ENCODE results near the gene PIK3R5. TPM values are rescaled to one million over a fixed set of nuclear protein-coding genes. Genes with fewer than 3 reads are reported as not detected.

Gene PIK3R5
- total and polyA plus RNA-seq, 2 donors from 2014 or later = 0.45 to 19.1 TPM

GRCh38 chr17:8947201-8947600, 18.3 kb downstream of the PIK3R5 start:
- H3K9ac ChIP-seq (ENCODE audit: low read length in 3 of 3) = no peak overlapping the region
- no peak for TF ChIP-seq CTCF (IDR thresholded peaks at IDR 0.05; ENCODE audit: borderline replicate concordance, extremely low read depth, insufficient read depth)
- no peak for DNase-seq
- H3K4me3 ChIP-seq (ENCODE audit: low read length in 3 of 3) = no peak overlapping the region
- H3K36me3 ChIP-seq (ENCODE audit: control insufficient read depth in 2 of 3, insufficient read depth in 3 of 3, low read length in 3 of 3) = no peaks in the 10 kb centered on the region
- FAIRE-seq = no peak
- H3K4me1 ChIP-seq (ENCODE audit: control insufficient read depth in 2 of 3, insufficient read depth in 2 of 3, low read depth in 1 of 3, low read length in 3 of 3) = no peaks in the 10 kb centered on the region
- intact Hi-C loops (cut with DNase I) = no loop called here
- H3K27ac ChIP-seq (ENCODE audit: low read depth in 2 of 2, low read length in 2 of 2) = no peak overlapping the region
- H3K9me3 ChIP-seq (ENCODE audit: control insufficient read depth in 2 of 3, insufficient read depth in 1 of 3, low read length in 3 of 3) = peaks cover 0 to 5% (median 0%) of the 10 kb centered on the region in 3 donors
- no peaks in the 10 kb centered on the region for H3K27me3 ChIP-seq (ENCODE audit: control insufficient read depth, insufficient read depth, low read length)

GRCh38 chr17:8946476-8946875, 19.0 kb downstream of the PIK3R5 start:
- DNase-seq (no peak), FAIRE-seq (no peak)
- TF ChIP-seq CTCF (IDR thresholded peaks at IDR 0.05; ENCODE audit: borderline replicate concordance, extremely low read depth, insufficient read depth) = no peak
- Histone ChIP-seq H3K4me1 (ENCODE audit: control insufficient read depth in 2 of 3, insufficient read depth in 2 of 3, low read depth in 1 of 3, low read length in 3 of 3) (no peaks in the 10 kb centered on the region), H3K27me3 (ENCODE audit: control insufficient read depth, insufficient read depth, low read length) (no peaks in the 10 kb centered on the region), H3K9ac (ENCODE audit: low read length in 3 of 3) (no peak overlapping the region), H3K36me3 (ENCODE audit: control insufficient read depth in 2 of 3, insufficient read depth in 3 of 3, low read length in 3 of 3) (no peaks in the 10 kb centered on the region), H3K27ac (ENCODE audit: low read depth in 2 of 2, low read length in 2 of 2) (no peak overlapping the region), H3K9me3 (ENCODE audit: control insufficient read depth in 2 of 3, insufficient read depth in 1 of 3, low read length in 3 of 3) (peaks cover 0 to 5% (median 0%) of the 10 kb centered on the region in 3 donors), H3K4me3 (ENCODE audit: low read length in 3 of 3) (no peak overlapping the region)
- intact Hi-C loops (cut with DNase I) = no loop called here

- H3K4me1 ChIP-seq (ENCODE audit: control insufficient read depth in 2 of 3, insufficient read depth in 2 of 3, low read depth in 1 of 3, low read length in 3 of 3) = no peaks in the 10 kb centered on the region
- H3K9ac ChIP-seq (ENCODE audit: low read length in 3 of 3) = no peak overlapping the region
- H3K36me3 ChIP-seq (ENCODE audit: control insufficient read depth in 2 of 3, insufficient read depth in 3 of 3, low read length in 3 of 3) = no peaks in the 10 kb centered on the region
- H3K27me3 ChIP-seq (ENCODE audit: control insufficient read depth, insufficient read depth, low read length) = no peaks in the 10 kb centered on the region
- no peak for TF ChIP-seq CTCF (IDR thresholded peaks at IDR 0.05; ENCODE audit: borderline replicate concordance, extremely low read depth, insufficient read depth)
- intact Hi-C loops (cut with DNase I) = no loop called here
- peaks cover 0 to 5% (median 0%) of the 10 kb centered on the region in 3 donors for H3K9me3 ChIP-seq (ENCODE audit: control insufficient read depth in 2 of 3, insufficient read depth in 1 of 3, low read length in 3 of 3)
- FAIRE-seq (no peak), DNase-seq (no peak)
- no peak overlapping the region for H3K4me3 ChIP-seq (ENCODE audit: low read length in 3 of 3)
- H3K27ac ChIP-seq (ENCODE audit: low read depth in 2 of 2, low read length in 2 of 2) = no peak overlapping the region
These were observed 19.4 kb downstream of the PIK3R5 start for GRCh38 chr17:8946071-8946470.

- H3K9ac ChIP-seq (ENCODE audit: low read length in 3 of 3) = no peak overlapping the region
- no peak for DNase-seq
- H3K4me1 ChIP-seq (ENCODE audit: control insufficient read depth in 2 of 3, insufficient read depth in 2 of 3, low read depth in 1 of 3, low read length in 3 of 3) = no peaks in the 10 kb centered on the region
- H3K4me3 ChIP-seq (ENCODE audit: low read length in 3 of 3) = no peak overlapping the region
- H3K36me3 ChIP-seq (ENCODE audit: control insufficient read depth in 2 of 3, insufficient read depth in 3 of 3, low read length in 3 of 3) = no peaks in the 10 kb centered on the region
- intact Hi-C loops (cut with DNase I) = no loop called here
- no peak for FAIRE-seq
- no peaks in the 10 kb centered on the region for H3K27me3 ChIP-seq (ENCODE audit: control insufficient read depth, insufficient read depth, low read length)
- H3K27ac ChIP-seq (ENCODE audit: low read depth in 2 of 2, low read length in 2 of 2) = no peak overlapping the region
- peaks cover 0 to 5% (median 0%) of the 10 kb centered on the region in 3 donors for H3K9me3 ChIP-seq (ENCODE audit: control insufficient read depth in 2 of 3, insufficient read depth in 1 of 3, low read length in 3 of 3)
- TF ChIP-seq CTCF (IDR thresholded peaks at IDR 0.05; ENCODE audit: borderline replicate concordance, extremely low read depth, insufficient read depth) = no peak
These were observed 20.8 kb downstream of the PIK3R5 start for GRCh38 chr17:8944748-8945147.
